Neural progenitor cell (in vitro differentiated cells): ENCODE data around the gene STOM.
"Not testable (repeated sequence)": the region's sequence is repeated elsewhere in the genome, so short reads cannot be mapped to it uniquely, and the experiment has no call there.

ENCODE experiments used
- EZH2 ChIP-seq: fragments of 200-600 bp; sonication (generic); IDR thresholded peaks from 2 replicates; pipeline ENCODE4 v1.6.1; 2017; ENCODE audit warnings: antibody characterized with exemption, mild to moderate bottlenecking, moderate library complexity
- EZH2phosphoT487 ChIP-seq: fragments of 200-600 bp; sonication (generic); IDR thresholded peaks from 2 replicates; pipeline ENCODE4 v1.6.1; 2017; ENCODE audit warnings: antibody characterized with exemption
- TF ChIP-seq, protein P1 (sequence below): fragments of 200-600 bp; sonication (generic); IDR thresholded peaks from 2 replicates; pipeline ENCODE4 v1.5.1; 2017; ENCODE audit warnings: antibody characterized with exemption, mild to moderate bottlenecking

DNA sequence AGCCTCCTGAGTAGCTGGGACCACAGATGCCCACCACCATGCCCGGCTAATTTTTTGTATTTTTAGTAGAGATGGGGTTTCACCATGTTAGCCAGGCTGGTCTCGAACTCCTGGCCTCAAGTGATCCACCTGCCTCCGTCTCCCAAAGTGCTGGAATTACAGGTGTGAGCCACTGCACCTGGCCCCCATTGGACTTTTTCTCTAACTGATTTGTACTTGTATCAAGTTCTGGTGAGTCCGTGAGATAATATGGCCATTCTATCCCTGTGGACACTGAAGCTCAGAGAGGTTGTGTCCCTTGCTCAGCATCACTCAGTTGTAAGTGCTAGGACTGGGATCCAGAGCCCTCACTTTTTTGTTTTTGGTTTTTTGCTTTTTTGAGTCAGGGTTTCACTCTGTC, 78.5 kb downstream of the STOM start:
- TF ChIP-seq, protein P1, sequence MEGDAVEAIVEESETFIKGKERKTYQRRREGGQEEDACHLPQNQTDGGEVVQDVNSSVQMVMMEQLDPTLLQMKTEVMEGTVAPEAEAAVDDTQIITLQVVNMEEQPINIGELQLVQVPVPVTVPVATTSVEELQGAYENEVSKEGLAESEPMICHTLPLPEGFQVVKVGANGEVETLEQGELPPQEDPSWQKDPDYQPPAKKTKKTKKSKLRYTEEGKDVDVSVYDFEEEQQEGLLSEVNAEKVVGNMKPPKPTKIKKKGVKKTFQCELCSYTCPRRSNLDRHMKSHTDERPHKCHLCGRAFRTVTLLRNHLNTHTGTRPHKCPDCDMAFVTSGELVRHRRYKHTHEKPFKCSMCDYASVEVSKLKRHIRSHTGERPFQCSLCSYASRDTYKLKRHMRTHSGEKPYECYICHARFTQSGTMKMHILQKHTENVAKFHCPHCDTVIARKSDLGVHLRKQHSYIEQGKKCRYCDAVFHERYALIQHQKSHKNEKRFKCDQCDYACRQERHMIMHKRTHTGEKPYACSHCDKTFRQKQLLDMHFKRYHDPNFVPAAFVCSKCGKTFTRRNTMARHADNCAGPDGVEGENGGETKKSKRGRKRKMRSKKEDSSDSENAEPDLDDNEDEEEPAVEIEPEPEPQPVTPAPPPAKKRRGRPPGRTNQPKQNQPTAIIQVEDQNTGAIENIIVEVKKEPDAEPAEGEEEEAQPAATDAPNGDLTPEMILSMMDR: not testable (repeated sequence)
- TF ChIP-seq EZH2phosphoT487, EZH2: not testable (repeated sequence)
